Measurements from ENCODE around the gene ATP2C1.

- no peak for TF ChIP-seq CTCF (IDR thresholded peaks at IDR 0.05)
- TF ChIP-seq EZH2 (IDR thresholded peaks at IDR 0.05; ENCODE audit: borderline replicate concordance, insufficient read depth, low read depth, low read length, poor library complexity, severe bottlenecking) = no peak
Measured at GRCh38 chr3:130981469-130981868, 87.6 kb downstream of the ATP2C1 start.

All from B cell (primary cell).